ENCODE results near the gene CDH5.

The CDH5 gene

GRCh38 chr16:66441586-66442375 is 75.3 kb downstream of the CDH5 start:
- no peak overlapping the region for H3K4me3 ChIP-seq (ENCODE audit: low read depth, low read length)
- no peak for DNase-seq (ENCODE audit: low read depth)
- TF ChIP-seq MAX (IDR thresholded peaks at IDR 0.05; ENCODE audit: low read depth, low read length) (no peak), POLR2A (IDR thresholded peaks at IDR 0.05; ENCODE audit: extremely low read depth, insufficient read length) (no peak), CTCF (IDR thresholded peaks at IDR 0.05; ENCODE audit: low read depth, low read length) (no peak), MYC (IDR thresholded peaks at IDR 0.05; ENCODE audit: low read depth, low read length) (no peak)

- TF ChIP-seq CTCF (IDR thresholded peaks at IDR 0.05; ENCODE audit: low read depth, low read length) (no peak), POLR2A (IDR thresholded peaks at IDR 0.05; ENCODE audit: extremely low read depth, insufficient read length) (no peak)
- H3K4me3 ChIP-seq (ENCODE audit: low read depth, low read length): no peak overlapping the region
- DNase-seq (ENCODE audit: low read depth): no peak
Observed at GRCh38 chr16:66442502-66443268, 76.2 kb downstream of the CDH5 start.

GRCh38 chr16:66443269-66443652 is 76.8 kb downstream of the CDH5 start:
- H3K4me3 ChIP-seq (ENCODE audit: low read depth, low read length): no peak overlapping the region
- no peak for DNase-seq (ENCODE audit: low read depth)
- no peak for TF ChIP-seq MYC (IDR thresholded peaks at IDR 0.05; ENCODE audit: low read depth, low read length)
- no peak for TF ChIP-seq POLR2A (IDR thresholded peaks at IDR 0.05; ENCODE audit: extremely low read depth, insufficient read length)
- no peak for TF ChIP-seq CTCF (IDR thresholded peaks at IDR 0.05; ENCODE audit: low read depth, low read length)
- TF ChIP-seq MAX (IDR thresholded peaks at IDR 0.05; ENCODE audit: low read depth, low read length): no peak

- TF ChIP-seq CTCF (IDR thresholded peaks at IDR 0.05; ENCODE audit: low read depth, low read length) (peak; percentile 6), POLR2A (IDR thresholded peaks at IDR 0.05; ENCODE audit: extremely low read depth, insufficient read length) (no peak), MAX (IDR thresholded peaks at IDR 0.05; ENCODE audit: low read depth, low read length) (no peak)
- no peak overlapping the region for H3K4me3 ChIP-seq (ENCODE audit: low read depth, low read length)
- DNase-seq (ENCODE audit: low read depth): no peak
Observed at GRCh38 chr16:66444049-66444481, 77.6 kb downstream of the CDH5 start.

GRCh38 chr16:66446737-66447136 is 80.2 kb downstream of the CDH5 start:
- no peak for DNase-seq (ENCODE audit: low read depth)
- H3K4me3 ChIP-seq (ENCODE audit: low read depth, low read length): no peak overlapping the region
- TF ChIP-seq MAX (IDR thresholded peaks at IDR 0.05; ENCODE audit: low read depth, low read length) (no peak), POLR2A (IDR thresholded peaks at IDR 0.05; ENCODE audit: extremely low read depth, insufficient read length) (no peak), MYC (IDR thresholded peaks at IDR 0.05; ENCODE audit: low read depth, low read length) (no peak), CTCF (IDR thresholded peaks at IDR 0.05; ENCODE audit: low read depth, low read length) (no peak)
